GM23338 (cell line): ENCODE measurements around the gene SZT2. TPM values are rescaled to one million over a fixed set of nuclear protein-coding genes. Genes with fewer than 3 reads are reported as not detected.

Experiments used
- ATAC-seq: fragments of 200-7000 bp; cut with Tn5 transposase; 3 replicates; pipeline ENCODE4 v1.9.1; 2020
- DNase-seq: peaks from one replicate; pipeline ENCODE4 v3.0.0-alpha.2; 2015; ENCODE audit warnings: low spot score
- H2AFZ ChIP-seq: fragments of 200-600 bp; sonication (generic); 2 replicates; pipeline ENCODE4 v1.8.0; 2016; ENCODE audit warnings: antibody characterized with exemption, mild to moderate bottlenecking, moderate library complexity
- H3F3A ChIP-seq: fragments of 200-600 bp; sonication (generic); replicated peaks from 2 replicates; pipeline ENCODE4 v1.8.0; 2017; ENCODE audit warnings: antibody characterized with exemption, mixed run types, low read depth
- H3K27ac ChIP-seq: fragments of 200-600 bp; sonication (generic); 2 replicates; pipeline ENCODE4 v1.6.1; 2016; ENCODE audit warnings: low read depth
- H3K27me3 ChIP-seq: fragments of 200-600 bp; sonication (generic); 2 replicates; pipeline ENCODE4 v1.8.0; 2016; ENCODE audit warnings: mild to moderate bottlenecking, mixed run types, moderate library complexity; ENCODE audit not compliant: insufficient read depth
- H3K36me3 ChIP-seq: fragments of 200-600 bp; sonication (generic); 2 replicates; pipeline ENCODE4 v1.8.0; 2016; ENCODE audit warnings: mild to moderate bottlenecking; ENCODE audit not compliant: insufficient read depth
- H3K4me1 ChIP-seq: fragments of 200-600 bp; sonication (generic); 2 replicates; pipeline ENCODE4 v1.8.0; 2016; ENCODE audit warnings: mild to moderate bottlenecking, moderate library complexity; ENCODE audit not compliant: insufficient read depth
- H3K4me2 ChIP-seq: fragments of 200-600 bp; sonication (generic); 2 replicates; pipeline ENCODE4 v1.7.1; 2017; ENCODE audit warnings: mixed run types
- H3K4me3 ChIP-seq: fragments of 200-600 bp; sonication (generic); 2 replicates; pipeline ENCODE4 v1.6.1; 2016; ENCODE audit warnings: mixed run types
- H3K79me2 ChIP-seq: fragments of 200-600 bp; sonication (generic); replicated peaks from 2 replicates; pipeline ENCODE4 v1.8.0; 2017; ENCODE audit warnings: mild to moderate bottlenecking; ENCODE audit not compliant: insufficient read depth
- H3K9me2 ChIP-seq: fragments of 200-600 bp; sonication (generic); 2 replicates; pipeline ENCODE4 v1.8.0; 2017; ENCODE audit not compliant: insufficient read depth
- H4K20me1 ChIP-seq: fragments of 200-600 bp; sonication (generic); replicated peaks from 2 replicates; pipeline ENCODE4 v1.8.0; 2017; ENCODE audit warnings: mild to moderate bottlenecking; ENCODE audit not compliant: insufficient read depth
- H3K27ac Mint-ChIP-seq: 2 replicates; pipeline ENCODE4 v1.8.0; 2020; ENCODE audit warnings: inconsistent platforms, mild to moderate bottlenecking, moderate library complexity, mixed read lengths
- H3K27me3 Mint-ChIP-seq: 3 replicates; pipeline ENCODE4 v1.8.0; 2022; ENCODE audit warnings: low read depth, mild to moderate bottlenecking, moderate library complexity, mixed read lengths, inconsistent platforms; ENCODE audit not compliant: insufficient read depth, poor library complexity
- H3K36me3 Mint-ChIP-seq: 3 replicates; pipeline ENCODE4 v1.8.0; 2021; ENCODE audit warnings: low read depth, mild to moderate bottlenecking, inconsistent platforms, moderate library complexity, mixed read lengths
- H3K4me1 Mint-ChIP-seq: 3 replicates; pipeline ENCODE4 v1.8.0; 2020; ENCODE audit warnings: mild to moderate bottlenecking, inconsistent platforms, mixed read lengths
- H3K4me3 Mint-ChIP-seq: 3 replicates; pipeline ENCODE4 v1.8.0; 2021; ENCODE audit warnings: moderate library complexity, mild to moderate bottlenecking, inconsistent platforms, mixed read lengths
- H3K9me3 Mint-ChIP-seq: 3 replicates; pipeline ENCODE4 v1.8.0; 2020; ENCODE audit warnings: moderate library complexity, mild to moderate bottlenecking, inconsistent platforms, mixed read lengths
- CREB1 ChIP-seq: fragments of 250-450 bp; sonication (Bioruptor Pico); IDR thresholded peaks from 2 replicates; pipeline ENCODE4 v1.5.0; 2020; ENCODE audit warnings: low read depth, mild to moderate bottlenecking, moderate library complexity
- CTCF ChIP-seq, 2 experiments: fragments of 200-600 bp in 1 of 2; sonication (generic) in 1 of 2; conservative IDR thresholded peaks; 2 replicates each; pipeline versions ENCODE4 v1.5.1 to v1.6.1; 2016 to 2017; ENCODE audit warnings: antibody characterized with exemption in 2 of 2, low read depth in 2 of 2, mild to moderate bottlenecking in 2 of 2, moderate library complexity in 1 of 2
- ETS1 ChIP-seq: IDR thresholded peaks from 2 replicates; pipeline ENCODE4 v1.6.1; 2016; ENCODE audit warnings: antibody characterized with exemption
- EZH2 ChIP-seq: fragments of 200-600 bp; sonication (generic); IDR thresholded peaks from one replicate; pipeline ENCODE4 v1.8.0; 2017; ENCODE audit warnings: antibody characterized with exemption, mild to moderate bottlenecking, low read depth; ENCODE audit not compliant: unreplicated experiment
- EZH2phosphoT487 ChIP-seq: fragments of 200-600 bp; sonication (generic); IDR thresholded peaks from one replicate; pipeline ENCODE4 v1.8.1; 2018; ENCODE audit warnings: antibody characterized with exemption; ENCODE audit not compliant: unreplicated experiment
- JUNB ChIP-seq: IDR thresholded peaks from one replicate; pipeline ENCODE4 v1.6.1; 2016; ENCODE audit warnings: antibody characterized with exemption; ENCODE audit not compliant: unreplicated experiment
- NANOG ChIP-seq: IDR thresholded peaks from 2 replicates; pipeline ENCODE4 v1.6.1; 2016; ENCODE audit warnings: antibody characterized with exemption, borderline replicate concordance
- POLR2AphosphoS5 ChIP-seq: IDR thresholded peaks from 2 replicates; pipeline ENCODE4 v1.6.1; 2016; ENCODE audit warnings: antibody characterized with exemption, low read depth
- REST ChIP-seq: IDR thresholded peaks from one replicate; pipeline ENCODE4 v1.6.1; 2018; ENCODE audit warnings: antibody characterized with exemption; ENCODE audit not compliant: unreplicated experiment
- STAT1 ChIP-seq: IDR thresholded peaks from one replicate; pipeline ENCODE4 v1.6.1; 2016; ENCODE audit warnings: antibody characterized with exemption; ENCODE audit not compliant: unreplicated experiment
- ZNF114 ChIP-seq: fragments of 250-450 bp; sonication (Bioruptor Pico); IDR thresholded peaks from 2 replicates; pipeline ENCODE4 v1.5.0; 2020; ENCODE audit warnings: mild to moderate bottlenecking, moderate library complexity
- ZNF331 ChIP-seq: fragments of 250-450 bp; sonication (Bioruptor Pico); IDR thresholded peaks from 2 replicates; pipeline ENCODE4 v1.5.0; 2020; ENCODE audit warnings: low read depth, mild to moderate bottlenecking, moderate library complexity
- ZNF462 ChIP-seq: fragments of 250-450 bp; sonication (Bioruptor Pico); IDR thresholded peaks from 2 replicates; pipeline ENCODE4 v1.5.0; 2020; ENCODE audit warnings: mild to moderate bottlenecking, moderate library complexity
- polyA plus RNA-seq: library from polyadenylated mRNA; unstranded; fragments of >200 nt; fragmentation: Nextera tagmentation; extraction: Ambion mirVana; gene quantifications from 2 replicates; pipeline ENCODE4 v1.2.1, GENCODE V29; 2016
- total RNA-seq: library from RNA; depleted of rRNA; stranded (reverse); fragments of >200 nt; shearing (Covaris generic); gene quantifications from 2 replicates; pipeline ENCODE4 v1.2.3, GENCODE V29; 2014

Gene SZT2
- total and polyA plus RNA-seq, 2 experiments from 2014 or later, result 4.1 to 16.1 TPM

GRCh38 chr1:43447891-43448708, 58.4 kb downstream of the SZT2 start:
- peaks cover 6% of the 10 kb centered on the region for H3K4me1 ChIP-seq
- H3K4me1 Mint-ChIP-seq, result peaks cover 19% of the 10 kb centered on the region
- no peaks in the 10 kb centered on the region for H3K9me3 Mint-ChIP-seq
- no peak overlapping the region for H3K4me3 ChIP-seq
- no peaks in the 10 kb centered on the region for H3K79me2 ChIP-seq
- H3K4me3 Mint-ChIP-seq, result no peak overlapping the region
- no peak overlapping the region for H3K27ac Mint-ChIP-seq
- TF ChIP-seq EZH2 (no peak), ZNF331 (CRISPR knock-in tag) (no peak), CREB1 (CRISPR knock-in tag) (no peak), ZNF114 (CRISPR knock-in tag) (no peak), POLR2AphosphoS5 (no peak), ETS1 (no peak), EZH2phosphoT487 (no peak), REST (no peak), ZNF462 (no peak), JUNB (no peak), CTCF (conservative IDR thresholded peaks at IDR 0.05; ENCODE audit: low read depth in 2 of 2) (no peak), STAT1 (no peak), NANOG (no peak)
- H3K27me3 ChIP-seq, result no peaks in the 10 kb centered on the region
- H3K36me3 ChIP-seq, result no peaks in the 10 kb centered on the region; the same call in 1 of the 2 replicates
- no peak for ATAC-seq
- H3K36me3 Mint-ChIP-seq, result peaks cover 58% of the 10 kb centered on the region
- no peak for DNase-seq
- H3F3A ChIP-seq, result no peaks in the 10 kb centered on the region
- no peaks in the 10 kb centered on the region; the same call in 1 of the 2 replicates for H4K20me1 ChIP-seq
- no peak overlapping the region for H3K27ac ChIP-seq
- H3K9me2 ChIP-seq, result no peaks in the 10 kb centered on the region
- peaks cover 15% of the 10 kb centered on the region for H3K27me3 Mint-ChIP-seq
- H3K4me2 ChIP-seq, result no peak overlapping the region
- no peak overlapping the region for H2AFZ ChIP-seq
